Stimulated activated CD4-positive, alpha-beta T cell treated with anti-CD3 and anti-CD28 coated beads, Interleukin-2, amount 100 ng/mL, for 24 hours (primary cell): Measurements from ENCODE around the gene UBE2E2.

Experiments
- DNase-seq, 2 donors: peaks; one replicate each; pipeline ENCODE4 v3.0.0-alpha.2; 2020

The UBE2E2 gene

GRCh38 chr3:23241256-23241655 lies 38.1 kb downstream of the UBE2E2 start:
- no peak for DNase-seq

- no peak for DNase-seq
Measured at GRCh38 chr3:23242106-23242505, 39.0 kb downstream of the UBE2E2 start.

- no peak for DNase-seq
Measured at GRCh38 chr3:23244324-23245041, 41.4 kb downstream of the UBE2E2 start.

- no peak for DNase-seq
Measured at GRCh38 chr3:23246651-23247050, 43.5 kb downstream of the UBE2E2 start.

- no peak for DNase-seq
Measured at GRCh38 chr3:23248594-23249131, 45.5 kb downstream of the UBE2E2 start.

GRCh38 chr3:23249961-23250360 lies 46.8 kb downstream of the UBE2E2 start:
- no peak for DNase-seq

GRCh38 chr3:23252122-23252521 lies 49.0 kb downstream of the UBE2E2 start:
- DNase-seq: no peak

- DNase-seq: no peak
Measured at GRCh38 chr3:23253214-23253613, 50.1 kb downstream of the UBE2E2 start.

GRCh38 chr3:23254282-23254681 lies 51.2 kb downstream of the UBE2E2 start:
- no peak for DNase-seq

- DNase-seq: no peak
Measured at GRCh38 chr3:23254835-23255234, 51.7 kb downstream of the UBE2E2 start.

GRCh38 chr3:23256741-23257435 lies 53.8 kb downstream of the UBE2E2 start:
- no peak for DNase-seq

- DNase-seq: no peak
Measured at GRCh38 chr3:23258110-23258509, 55.0 kb downstream of the UBE2E2 start.

GRCh38 chr3:23259515-23259914 lies 56.4 kb downstream of the UBE2E2 start:
- no peak for DNase-seq

- no peak for DNase-seq
Measured at GRCh38 chr3:23262766-23263165, 59.6 kb downstream of the UBE2E2 start.

GRCh38 chr3:23263796-23264195 lies 60.7 kb downstream of the UBE2E2 start:
- DNase-seq: no peak

GRCh38 chr3:23264413-23264812 lies 61.3 kb downstream of the UBE2E2 start:
- no peak for DNase-seq

- no peak for DNase-seq
Measured at GRCh38 chr3:23270423-23270822, 67.3 kb downstream of the UBE2E2 start.

- no peak for DNase-seq
Measured at GRCh38 chr3:23271876-23272741, 69.0 kb downstream of the UBE2E2 start.

- DNase-seq: no peak
Measured at GRCh38 chr3:23272820-23273219, 69.7 kb downstream of the UBE2E2 start.

GRCh38 chr3:23275061-23275460 lies 71.9 kb downstream of the UBE2E2 start:
- no peak for DNase-seq

GRCh38 chr3:23275814-23276213 lies 72.7 kb downstream of the UBE2E2 start:
- DNase-seq: no peak

- no peak for DNase-seq
Measured at GRCh38 chr3:23276913-23277658, 74.0 kb downstream of the UBE2E2 start.

GRCh38 chr3:23277688-23278087 lies 74.6 kb downstream of the UBE2E2 start:
- no peak for DNase-seq
